GM12878 (cell line): ENCODE data around the gene KDM4C. TPM values are rescaled to one million over a fixed set of nuclear protein-coding genes. Genes with fewer than 3 reads are reported as not detected.

Experiments used
- ATAC-seq: fragments of 200-7000 bp; cut with Tn5 transposase; 3 replicates; pipeline ENCODE4 v1.9.1; 2020; ENCODE audit warnings: mild to moderate bottlenecking, moderate library complexity
- BruUV-seq: library from RNA; stranded (reverse); fragments of 400-500 nt; replicated peaks from 2 replicates; lab custom pipeline; 2021; lab: Mats Ljungman, UMichigan
- CTCF ChIA-PET: fragments of 300-600 bp; sonication (Branson Sonifier 250); formaldehyde crosslinking; extraction: SDS; loops from one replicate; lab custom pipeline; 2021; ENCODE audit warnings: inconsistent platforms; lab: Yijun Ruan, JAX
- POLR2A ChIA-PET: fragments of 350-600 bp; formaldehyde crosslinking; extraction: SDS; loops from one replicate; lab custom pipeline; 2021; ENCODE audit warnings: inconsistent platforms; lab: Charles Lee
- RAD21 ChIA-PET: fragments of 300-600 bp; sonication (Branson Sonifier 250); formaldehyde crosslinking; loops from one replicate; lab custom pipeline; 2023; ENCODE audit warnings: antibody characterized with exemption; ENCODE audit not compliant: unreplicated experiment; lab: Charles Lee
- SMC1A ChIA-PET: fragments of 300-600 bp; sonication (Branson Sonifier 250); formaldehyde crosslinking; loops from one replicate; lab custom pipeline; 2023; ENCODE audit not compliant: unreplicated experiment, uncharacterized antibody; lab: Charles Lee
- DNase-seq: peaks from one replicate; pipeline ENCODE4 v3.0.0-alpha.2; 2011; ENCODE audit warnings: low read depth, low spot score
- FAIRE-seq: peaks from 3 replicates; lab custom pipeline; 2011; peaks lifted over from hg19 to GRCh38; lab: Jason Lieb, UNC
- H2AFZ ChIP-seq: 2 replicates; pipeline ENCODE4 v1.6.0; 2011; ENCODE audit warnings: low read depth, low read length, control low read depth; ENCODE audit not compliant: control insufficient read depth
- H3K27ac ChIP-seq: 2 replicates; pipeline ENCODE4 v1.5.1; 2011; ENCODE audit warnings: control low read depth; ENCODE audit not compliant: control insufficient read depth, insufficient read depth
- H3K27me3 ChIP-seq, 2 experiments: replicated peaks in 1 of 2; 2 replicates each; pipeline versions ENCODE4 v1.6.0 to v1.6.1; 2011; ENCODE audit warnings: low read length in 1 of 2; ENCODE audit not compliant: control insufficient read depth in 2 of 2, insufficient read depth in 2 of 2
- H3K36me3 ChIP-seq, 2 experiments: 2 replicates each; pipeline ENCODE4 v1.5.1; 2011; ENCODE audit warnings: low read length in 1 of 2; ENCODE audit not compliant: control insufficient read depth in 2 of 2, insufficient read depth in 2 of 2
- H3K4me1 ChIP-seq: 2 replicates; pipeline ENCODE4 v1.6.1; 2011; ENCODE audit warnings: mild to moderate bottlenecking, low read length, moderate library complexity, mixed read lengths; ENCODE audit not compliant: control insufficient read depth, insufficient read depth
- H3K4me2 ChIP-seq: 2 replicates; pipeline ENCODE4 v1.6.0; 2011; ENCODE audit warnings: control low read depth; ENCODE audit not compliant: control insufficient read depth, insufficient read depth
- H3K4me3 ChIP-seq: fragments of 200-600 bp; sonication (generic); 2 replicates; pipeline ENCODE4 v1.5.1; 2016
- H3K79me2 ChIP-seq: 2 replicates; pipeline ENCODE4 v1.6.0; 2011; ENCODE audit warnings: low read length; ENCODE audit not compliant: control insufficient read depth, insufficient read depth
- H3K9ac ChIP-seq: 2 replicates; pipeline ENCODE4 v1.8.0; 2011; ENCODE audit warnings: low read length, control low read depth, mixed read lengths; ENCODE audit not compliant: control insufficient read depth, insufficient read depth
- H3K9me3 ChIP-seq: replicated peaks from 3 replicates; pipeline ENCODE4 v1.5.1; 2011; ENCODE audit warnings: mild to moderate bottlenecking, low read length; ENCODE audit not compliant: control insufficient read depth, insufficient read depth
- H4K20me1 ChIP-seq: 2 replicates; pipeline ENCODE4 v1.6.0; 2011; ENCODE audit not compliant: control insufficient read depth, insufficient read depth
- EZH2 ChIP-seq: IDR thresholded peaks from 2 replicates; pipeline ENCODE4 v1.6.1; 2012; ENCODE audit warnings: low read depth, mild to moderate bottlenecking, control low read depth, inconsistent platforms, low read length, borderline replicate concordance; ENCODE audit not compliant: control insufficient read depth
- GATAD2B ChIP-seq: fragments of 450-650 bp; conservative IDR thresholded peaks from 2 replicates; pipeline ENCODE4 v1.6.1; 2017; ENCODE audit warnings: low read depth, mild to moderate bottlenecking, moderate library complexity
- HDAC2 ChIP-seq: fragments of 200-600 bp; sonication (generic); IDR thresholded peaks from 2 replicates; pipeline ENCODE4 v1.6.1; 2017
- IRF3 ChIP-seq: fragments of 450-650 bp; IDR thresholded peaks from 2 replicates; pipeline ENCODE4 v1.6.1; 2014; ENCODE audit warnings: mild to moderate bottlenecking
- JUNB ChIP-seq: IDR thresholded peaks from 2 replicates; pipeline ENCODE4 v1.6.1; 2016; ENCODE audit warnings: antibody characterized with exemption, mild to moderate bottlenecking
- NR2C1 ChIP-seq: fragments of 450-650 bp; IDR thresholded peaks from 2 replicates; pipeline ENCODE4 v1.6.1; 2017; ENCODE audit warnings: antibody characterized with exemption, mild to moderate bottlenecking, moderate library complexity
- RAD21 ChIP-seq: IDR thresholded peaks from 2 replicates; pipeline ENCODE4 v1.6.1; 2011; ENCODE audit warnings: mild to moderate bottlenecking, low read depth, low read length, moderate library complexity; ENCODE audit not compliant: insufficient read depth
- SIX5 ChIP-seq: IDR thresholded peaks from 2 replicates; pipeline ENCODE4 v1.6.1; 2011; ENCODE audit warnings: mild to moderate bottlenecking, low read depth, low read length, moderate library complexity; ENCODE audit not compliant: severe bottlenecking
- SKIL ChIP-seq: fragments of 450-650 bp; IDR thresholded peaks from 2 replicates; pipeline ENCODE4 v1.6.1; 2017; ENCODE audit warnings: mild to moderate bottlenecking, low read depth, inconsistent platforms; ENCODE audit not compliant: poor library complexity, severe bottlenecking
- SRF ChIP-seq, 2 experiments: IDR thresholded peaks; 2 replicates each; pipeline ENCODE4 v1.6.1; 2011; ENCODE audit warnings: low read depth in 2 of 2, low read length in 2 of 2, mild to moderate bottlenecking in 1 of 2, moderate library complexity in 1 of 2
- TARDBP ChIP-seq: IDR thresholded peaks from 2 replicates; pipeline ENCODE4 v1.6.1; 2016; ENCODE audit warnings: borderline replicate concordance
- ZBED1 ChIP-seq: IDR thresholded peaks from 2 replicates; pipeline ENCODE4 v1.6.1; 2016; ENCODE audit warnings: borderline replicate concordance
- WGBS: methylation state at CpG from one replicate; pipeline ENCODE4 v1.1.6; 2016; ENCODE audit warnings: low lambda C conversion rate; ENCODE audit not compliant: insufficient replicate concordance, insufficient coverage; ENCODE audit errors: missing lambda C conversion rate; 5-methylcytosine and 5-hydroxymethylcytosine counted together
- in situ Hi-C: fragments of 300-500 bp; cut with MboI; formaldehyde crosslinking; loops from 9 replicates; pipeline ENCODE4 v1.14.3; 2018; ENCODE audit warnings: mixed read lengths
- intact Hi-C: fragments of 100-400 bp; cut with micrococcal nuclease; formaldehyde crosslinking; loops from one replicate; pipeline ENCODE4 v1.14.2; 2022; ENCODE audit not compliant: unreplicated experiment
- polyA plus RNA-seq, 11 experiments: library from polyadenylated mRNA; depleted of rRNA in 4 of 11; unstranded in 6 of 11; stranded (reverse) in 5 of 11; fragments of >200 nt; fragmentation: Nextera tagmentation in 4 of 11; fragmentation: Illumina TruSeq in 1 of 11; extraction: Ambion mirVana in 4 of 11; extraction: Trizol in 1 of 11; gene quantifications; 1 replicate in 1 of 11; 2 replicates in 10 of 11; pipeline versions ENCODE4 v1.2.1 to v1.2.3, GENCODE V29; 2011 to 2016; ENCODE audit warnings: inconsistent platforms in 2 of 11, missing spikeins in 2 of 11, low read depth in 1 of 11
- total RNA-seq, 4 experiments: library from RNA; depleted of rRNA in 3 of 4; stranded (reverse); fragments of >200 nt in 3 of 4; fragmentation: Illumina TruSeq in 1 of 4; extraction: Trizol in 1 of 4; gene quantifications; 2 replicates each; pipeline versions ENCODE4 v1.2.1 to v1.2.3, GENCODE V29; 2013 to 2021

KDM4C gene
- total and polyA plus RNA-seq, 10 of the 15 experiments (the other 5 are each of a cell fraction or from before 2014, with no cell fraction given), result 6.8 to 41.2 (median 20.1) TPM

- in situ Hi-C loops, result no loop called here
- no peak overlapping the region for H3K4me3 ChIP-seq
- 67% methylated on average over 1 of the region's 1 CpG for WGBS
- ATAC-seq, result no peak
- H4K20me1 ChIP-seq, result peaks cover 3% of the 10 kb centered on the region
- no peaks in the 10 kb centered on the region for H3K27me3 ChIP-seq
- CTCF ChIA-PET, result interaction anchor here (1.5 kb wide), 1 partner anchor 44 kb away, joined by 6 read pairs; no protein-coding TSS in a partner anchor
- FAIRE-seq, result no peak
- no peak for TF ChIP-seq RAD21
- TF ChIP-seq GATAD2B, result no peak
- TF ChIP-seq SIX5, result no peak
- no peak for TF ChIP-seq ZBED1
- TF ChIP-seq IRF3, result no peak
- TF ChIP-seq HDAC2, result no peak
- no peak for TF ChIP-seq SRF (IDR thresholded peaks at IDR 0.05; ENCODE audit: low read depth in 2 of 2, low read length in 2 of 2)
- no peak for TF ChIP-seq EZH2
- TF ChIP-seq TARDBP, result no peak
- no peak for TF ChIP-seq JUNB
- TF ChIP-seq SKIL, result no peak
- no peak for TF ChIP-seq NR2C1
- no peaks in the 10 kb centered on the region for H3K36me3 ChIP-seq
- DNase-seq, result no peak
- H3K4me1 ChIP-seq, result peaks cover 20% of the 10 kb centered on the region
- H3K27ac ChIP-seq, result no peak overlapping the region
- SMC1A ChIA-PET, result interaction anchor here (0.8 kb wide), 1 partner anchor 34 kb away, joined by 3 read pairs; no protein-coding TSS in a partner anchor
- no peaks in the 10 kb centered on the region for H3K9me3 ChIP-seq
- no TSS peak for BruUV-seq
- H2AFZ ChIP-seq, result no peak overlapping the region
- H3K4me2 ChIP-seq, result no peak overlapping the region
- POLR2A ChIA-PET, result no interaction called here
- no peak overlapping the region for H3K9ac ChIP-seq
- H3K79me2 ChIP-seq, result peaks cover 73% of the 10 kb centered on the region
- intact Hi-C loops, result no loop called here
- RAD21 ChIA-PET, result interaction anchor here (1.1 to 1.7 kb wide), 2 partner anchors 33 to 43 kb away, joined by 3 to 5 read pairs; no protein-coding TSS in a partner anchor
Observed at GRCh38 chr9:6783753-6784152, 26.0 kb downstream of the KDM4C start.
